Neural cell (in vitro differentiated cells): ENCODE results near the gene QRICH1. TPM values are rescaled to one million over a fixed set of nuclear protein-coding genes. Genes with fewer than 3 reads are reported as not detected.

Experiments used
- H2AFZ ChIP-seq: fragments of 200-600, 300-800 bp; sonication (generic), shearing (Covaris generic); 2 replicates; pipeline ENCODE4 v1.6.0; 2014; ENCODE audit warnings: low read depth, mild to moderate bottlenecking, antibody characterized with exemption, low read length, moderate library complexity
- H3F3A ChIP-seq: fragments of 200-600 bp; shearing (Covaris generic); 2 replicates; pipeline ENCODE4 v1.6.1; 2016; ENCODE audit warnings: mild to moderate bottlenecking, moderate library complexity, mixed read lengths, antibody characterized with exemption, low read length; ENCODE audit not compliant: insufficient read depth, poor library complexity, severe bottlenecking
- H3K27ac ChIP-seq: fragments of 200-600, 300-800 bp; sonication (generic), shearing (Covaris generic); 2 replicates; pipeline ENCODE4 v1.5.1; 2014; ENCODE audit warnings: mild to moderate bottlenecking, low read length, moderate library complexity
- H3K27me3 ChIP-seq: fragments of 300-800, 200-600 bp; sonication (generic), shearing (Covaris generic); 2 replicates; pipeline ENCODE4 v1.6.0; 2014; ENCODE audit warnings: mild to moderate bottlenecking, low read depth, low read length, moderate library complexity; ENCODE audit not compliant: insufficient read depth
- H3K36me3 ChIP-seq: fragments of 300-800, 200-600 bp; sonication (generic), shearing (Covaris generic); 2 replicates; pipeline ENCODE4 v1.5.1; 2014; ENCODE audit warnings: mild to moderate bottlenecking, antibody characterized with exemption, low read length, moderate library complexity; ENCODE audit not compliant: insufficient read depth
- H3K4me2 ChIP-seq: fragments of 300-800, 200-600 bp; sonication (generic), shearing (Covaris generic); 2 replicates; pipeline ENCODE4 v1.6.0; 2014; ENCODE audit warnings: mild to moderate bottlenecking, low read length
- H3K4me3 ChIP-seq: fragments of 300-800, 200-600 bp; sonication (generic), shearing (Covaris generic); 2 replicates; pipeline ENCODE4 v1.5.1; 2014; ENCODE audit warnings: mild to moderate bottlenecking, low read length, moderate library complexity
- H3K79me2 ChIP-seq: fragments of 200-600 bp; shearing (Covaris generic); replicated peaks from 2 replicates; pipeline ENCODE4 v1.6.0; 2014; ENCODE audit warnings: mild to moderate bottlenecking, low read length, moderate library complexity; ENCODE audit not compliant: insufficient read depth
- H3K9ac ChIP-seq: fragments of 300-800, 200-600 bp; sonication (generic), shearing (Covaris generic); 2 replicates; pipeline ENCODE4 v1.6.1; 2016; ENCODE audit warnings: mild to moderate bottlenecking, low read length, mixed read lengths
- H3K9me2 ChIP-seq: fragments of 200-600 bp; shearing (Covaris generic); 2 replicates; pipeline ENCODE4 v1.6.1; 2016; ENCODE audit warnings: mild to moderate bottlenecking, low read length, mixed read lengths; ENCODE audit not compliant: insufficient read depth
- H3K9me3 ChIP-seq: fragments of 200-600, 300-800 bp; sonication (generic), shearing (Covaris generic); 2 replicates; pipeline ENCODE4 v1.6.1; 2016; ENCODE audit warnings: mild to moderate bottlenecking, mixed run types, low read length, moderate library complexity, mixed read lengths
- H4K20me1 ChIP-seq: fragments of 200-600 bp; shearing (Covaris generic); 2 replicates; pipeline ENCODE4 v1.6.1; 2016; ENCODE audit warnings: mild to moderate bottlenecking, mixed run types; ENCODE audit not compliant: insufficient read depth
- EP300 ChIP-seq: fragments of 450-650 bp; conservative IDR thresholded peaks from 2 replicates; pipeline ENCODE4 v1.6.1; 2014; ENCODE audit warnings: antibody characterized with exemption, mild to moderate bottlenecking, moderate library complexity; ENCODE audit not compliant: poor library complexity, severe bottlenecking
- EZH2 ChIP-seq: fragments of 200-600, 300-800 bp; shearing (Covaris generic), sonication (generic); IDR thresholded peaks from 2 replicates; pipeline ENCODE4 v1.6.1; 2014; ENCODE audit warnings: antibody characterized with exemption, low read length, borderline replicate concordance, mild to moderate bottlenecking; ENCODE audit not compliant: insufficient read depth, poor library complexity, severe bottlenecking
- MXI1 ChIP-seq: fragments of 450-650 bp; conservative IDR thresholded peaks from 2 replicates; pipeline ENCODE4 v1.6.1; 2014; ENCODE audit warnings: antibody characterized with exemption, mild to moderate bottlenecking; ENCODE audit not compliant: poor library complexity, severe bottlenecking
- POLR2AphosphoS5 ChIP-seq: IDR thresholded peaks from 2 replicates; pipeline ENCODE4 v1.6.1; 2012
- RAD21 ChIP-seq: fragments of 450-650 bp; conservative IDR thresholded peaks from 2 replicates; pipeline ENCODE4 v1.6.1; 2014; ENCODE audit warnings: antibody characterized with exemption, mild to moderate bottlenecking, moderate library complexity
- REST ChIP-seq: IDR thresholded peaks from 2 replicates; pipeline ENCODE4 v1.6.1; 2012; ENCODE audit warnings: borderline replicate concordance
- SMC3 ChIP-seq: fragments of 450-650 bp; conservative IDR thresholded peaks from 2 replicates; pipeline ENCODE4 v1.6.1; 2014; ENCODE audit warnings: antibody characterized with exemption, mild to moderate bottlenecking, moderate library complexity; ENCODE audit not compliant: poor library complexity
- TAF1 ChIP-seq: IDR thresholded peaks from 2 replicates; pipeline ENCODE4 v1.6.1; 2012; ENCODE audit warnings: low read depth
- polyA plus RNA-seq: library from polyadenylated mRNA; depleted of rRNA; stranded (reverse); fragments of >200 nt; gene quantifications from 2 replicates; pipeline ENCODE4 v1.2.3, GENCODE V29; 2014
- TF ChIP-seq, protein P1 (sequence below): fragments of 450-650 bp; IDR thresholded peaks from 2 replicates; pipeline ENCODE4 v1.5.1; 2014; ENCODE audit warnings: antibody characterized with exemption, mild to moderate bottlenecking, moderate library complexity; ENCODE audit not compliant: poor library complexity, severe bottlenecking

QRICH1 gene
- polyA plus RNA-seq, 1 donor from 2014 or later, result 87.5 TPM

GRCh38 chr3:48990636-48991469 is 103.0 kb downstream of the QRICH1 start:
- Histone ChIP-seq H3K9me2 (no peaks in the 10 kb centered on the region), H2AFZ (no peak overlapping the region), H3K27me3 (no peaks in the 10 kb centered on the region), H3K27ac (peak overlapping the region; percentile 92), H4K20me1 (no peaks in the 10 kb centered on the region), H3K36me3 (no peaks in the 10 kb centered on the region), H3F3A (peaks cover 6% of the 10 kb centered on the region), H3K79me2 (peaks cover 16% of the 10 kb centered on the region), H3K9ac (peak overlapping the region; percentile 79), H3K4me2 (peak overlapping the region; percentile 75), H3K9me3 (no peaks in the 10 kb centered on the region), H3K4me3 (peak overlapping the region; percentile 83)
- no peak for TF ChIP-seq RAD21
- TF ChIP-seq REST, result peak; percentile 23
- peak; percentile 66 for TF ChIP-seq TAF1

DNA sequence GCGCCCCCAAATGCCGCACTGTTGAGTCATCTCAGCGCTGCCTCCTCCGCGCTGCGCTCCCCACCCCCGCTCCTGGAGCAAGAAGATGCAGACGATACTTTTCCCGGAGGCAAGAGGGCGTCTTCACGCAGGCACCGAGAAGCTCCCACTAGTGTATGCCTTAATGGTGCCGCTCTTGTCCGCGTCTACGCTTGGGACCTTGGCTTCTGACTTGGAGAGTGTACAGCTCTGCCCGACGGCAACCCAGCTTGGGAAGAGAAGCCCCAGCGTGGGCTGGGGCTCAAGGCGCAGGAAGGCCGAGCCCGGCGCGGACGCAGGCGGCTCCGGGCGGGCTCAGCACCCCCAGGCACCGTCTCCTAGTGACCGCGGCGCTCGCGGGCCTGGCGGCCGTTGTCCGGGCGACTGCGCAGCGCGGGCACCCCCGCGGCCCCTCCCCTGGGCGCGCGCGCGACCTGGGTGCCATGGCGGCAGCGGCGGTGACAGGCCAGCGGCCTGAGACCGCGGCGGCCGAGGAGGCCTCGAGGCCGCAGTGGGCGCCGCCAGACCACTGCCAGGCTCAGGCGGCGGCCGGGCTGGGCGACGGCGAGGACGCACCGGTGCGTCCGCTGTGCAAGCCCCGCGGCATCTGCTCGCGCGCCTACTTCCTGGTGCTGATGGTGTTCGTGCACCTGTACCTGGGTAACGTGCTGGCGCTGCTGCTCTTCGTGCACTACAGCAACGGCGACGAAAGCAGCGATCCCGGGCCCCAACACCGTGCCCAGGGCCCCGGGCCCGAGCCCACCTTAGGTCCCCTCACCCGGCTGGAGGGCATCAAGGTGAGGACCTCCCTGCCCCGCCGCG is 103.9 kb downstream of the QRICH1 start, which contains the start of gene P4HTM:
TSS of gene P4HTM (plus strand) at position 446 of the 840 bp plus-strand sequence. CDS start at position 462, 16 bp downstream.
- Histone ChIP-seq H3K27me3 (no peaks in the 10 kb centered on the region), H3K4me3 (peak within 1 kb of the TSS; percentile 83), H3F3A (peaks cover 6% of the 10 kb centered on the region), H3K36me3 (no peaks in the 10 kb centered on the region), H3K27ac (peak within 1 kb of the TSS; percentile 92), H2AFZ (peak within 1 kb of the TSS; percentile 43), H3K9ac (peak within 1 kb of the TSS; percentile 79), H3K9me2 (no peaks in the 10 kb centered on the region), H3K79me2 (peaks cover 16% of the 10 kb centered on the region), H3K9me3 (no peaks in the 10 kb centered on the region), H4K20me1 (no peaks in the 10 kb centered on the region), H3K4me2 (peak within 1 kb of the TSS; percentile 75)
- TF ChIP-seq TAF1 (no peak), SMC3 (peak; percentile 61), RAD21 (peak; percentile 57), EP300 (peak; percentile 60), EZH2 (no peak), REST (peak; percentile 75), POLR2AphosphoS5 (peak; percentile 81), MXI1 (peak; percentile 59)
- TF ChIP-seq, protein P1, sequence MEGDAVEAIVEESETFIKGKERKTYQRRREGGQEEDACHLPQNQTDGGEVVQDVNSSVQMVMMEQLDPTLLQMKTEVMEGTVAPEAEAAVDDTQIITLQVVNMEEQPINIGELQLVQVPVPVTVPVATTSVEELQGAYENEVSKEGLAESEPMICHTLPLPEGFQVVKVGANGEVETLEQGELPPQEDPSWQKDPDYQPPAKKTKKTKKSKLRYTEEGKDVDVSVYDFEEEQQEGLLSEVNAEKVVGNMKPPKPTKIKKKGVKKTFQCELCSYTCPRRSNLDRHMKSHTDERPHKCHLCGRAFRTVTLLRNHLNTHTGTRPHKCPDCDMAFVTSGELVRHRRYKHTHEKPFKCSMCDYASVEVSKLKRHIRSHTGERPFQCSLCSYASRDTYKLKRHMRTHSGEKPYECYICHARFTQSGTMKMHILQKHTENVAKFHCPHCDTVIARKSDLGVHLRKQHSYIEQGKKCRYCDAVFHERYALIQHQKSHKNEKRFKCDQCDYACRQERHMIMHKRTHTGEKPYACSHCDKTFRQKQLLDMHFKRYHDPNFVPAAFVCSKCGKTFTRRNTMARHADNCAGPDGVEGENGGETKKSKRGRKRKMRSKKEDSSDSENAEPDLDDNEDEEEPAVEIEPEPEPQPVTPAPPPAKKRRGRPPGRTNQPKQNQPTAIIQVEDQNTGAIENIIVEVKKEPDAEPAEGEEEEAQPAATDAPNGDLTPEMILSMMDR, result peak; percentile 75
